ENCODE data around the gene BABAM1. TPM values are rescaled to one million over a fixed set of nuclear protein-coding genes. Genes with fewer than 3 reads are reported as not detected.

The BABAM1 gene
- total RNA-seq, 6 donors from 2014 or later: 45.1 to 95.3 (median 82.3) TPM

DNA sequence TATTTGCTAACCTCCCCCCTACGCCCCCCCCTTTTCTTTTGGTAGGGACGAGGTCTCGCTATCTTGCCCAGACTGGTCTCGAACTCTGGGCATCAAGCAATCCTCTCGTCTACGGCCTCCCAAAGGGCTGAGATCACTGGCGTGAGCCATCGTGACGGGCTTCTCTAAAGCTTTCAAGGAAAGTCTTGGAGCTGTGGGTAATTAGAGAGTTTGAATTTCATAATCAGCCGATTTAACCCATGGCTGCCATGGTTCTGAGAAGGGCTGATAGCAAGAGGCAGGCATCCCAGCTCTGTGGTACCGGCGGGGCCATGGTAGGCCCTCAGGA is 36.7 kb downstream of the BABAM1 start:
- 45 to 68% methylated on average over 11 to 12 of the region's 12 CpGs for WGBS, 2 donors
- H3K9me3 ChIP-seq: no peaks in the 10 kb centered on the region
- peaks cover 30 to 74% (median 44%) of the 10 kb centered on the region in 4 donors for H3K4me1 ChIP-seq
- peaks cover 0 to 7% (median 3%) of the 10 kb centered on the region in 4 donors for H3K36me3 ChIP-seq
- ATAC-seq (ENCODE audit: low FRiP score in 2 of 2): peak in 1 of 2 donors; percentile 6
- H3K4me3 ChIP-seq: peak overlapping the region in 2 of 4 donors; percentile 92 to 95
- peak overlapping the region; percentile 68 to 96 (median 78) for H3K27ac ChIP-seq
- H3K27me3 ChIP-seq: no peaks in the 10 kb centered on the region
- TF ChIP-seq POLR2AphosphoS5 (IDR thresholded peaks at IDR 0.05): no peak
- no peak for TF ChIP-seq CTCF (IDR thresholded peaks at IDR 0.05)
- no peak for TF ChIP-seq POLR2A (IDR thresholded peaks at IDR 0.05)
- no peak for TF ChIP-seq EP300 (IDR thresholded peaks at IDR 0.05)
- DNase-seq: peak in 1 of 2 donors; percentile 67

- H3K4me3 ChIP-seq: peak overlapping the region in 1 of 4 donors; percentile 88
- H3K27ac ChIP-seq: peak overlapping the region; percentile 68 to 96 (median 88)
- no peaks in the 10 kb centered on the region for H3K9me3 ChIP-seq
- no peaks in the 10 kb centered on the region for H3K27me3 ChIP-seq
- H3K36me3 ChIP-seq: peaks cover 0 to 7% (median 3%) of the 10 kb centered on the region in 4 donors
- TF ChIP-seq EP300 (IDR thresholded peaks at IDR 0.05) (no peak), POLR2AphosphoS5 (IDR thresholded peaks at IDR 0.05) (no peak), POLR2A (IDR thresholded peaks at IDR 0.05) (no peak)
- peaks cover 30 to 76% (median 47%) of the 10 kb centered on the region in 4 donors for H3K4me1 ChIP-seq
- WGBS, 2 donors: 45 to 57% methylated on average over 12 of the region's 12 CpGs
- no peak for ATAC-seq (ENCODE audit: low FRiP score in 2 of 2)
- DNase-seq: peak in 1 of 2 donors; percentile 64
Observed at GRCh38 chr19:17304386-17305215, 37.4 kb downstream of the BABAM1 start.

GRCh38 chr19:17305216-17305516 is 37.9 kb downstream of the BABAM1 start:
- DNase-seq: no peak
- peaks cover 34 to 76% (median 50%) of the 10 kb centered on the region in 4 donors for H3K4me1 ChIP-seq
- TF ChIP-seq POLR2A (IDR thresholded peaks at IDR 0.05) (no peak), CTCF (IDR thresholded peaks at IDR 0.05) (no peak), EP300 (IDR thresholded peaks at IDR 0.05) (peak in 1 of 4 donors; percentile 72), POLR2AphosphoS5 (IDR thresholded peaks at IDR 0.05) (peak in 1 of 2 donors; percentile 95)
- peaks cover 0 to 7% (median 3%) of the 10 kb centered on the region in 4 donors for H3K36me3 ChIP-seq
- no peaks in the 10 kb centered on the region for H3K9me3 ChIP-seq
- H3K27ac ChIP-seq: peak overlapping the region; percentile 68 to 96 (median 88)
- H3K4me3 ChIP-seq: peak overlapping the region in 3 of 4 donors; percentile 76 to 88 (median 78)
- H3K27me3 ChIP-seq: no peaks in the 10 kb centered on the region
- WGBS, 2 donors: 0 to 3% methylated on average over 4 to 6 of the region's 7 CpGs
- ATAC-seq (ENCODE audit: low FRiP score in 2 of 2): no peak

GRCh38 chr19:17305517-17306284 is 38.5 kb downstream of the BABAM1 start, which contains the start of gene MRPL34:
MRPL34 (plus strand) TSS chr19:17305872; CDS start chr19:17305893, 21 bp downstream.
- WGBS, 2 donors: 0 to 1% methylated on average over 4 to 33 of the region's 55 CpGs
- Histone ChIP-seq H3K4me3 (peak within 1 kb of the TSS; percentile 76 to 88 (median 82)), H3K36me3 (peaks cover 0 to 4% (median 1%) of the 10 kb centered on the region in 4 donors), H3K27me3 (no peaks in the 10 kb centered on the region), H3K9me3 (no peaks in the 10 kb centered on the region), H3K27ac (peak within 1 kb of the TSS; percentile 87 to 96 (median 89)), H3K4me1 (peaks cover 40 to 76% (median 55%) of the 10 kb centered on the region in 4 donors)
- ATAC-seq (ENCODE audit: low FRiP score in 2 of 2) (peak; percentile 74 to 92), DNase-seq (peak; percentile 97 to 99)
- TF ChIP-seq CTCF (IDR thresholded peaks at IDR 0.05) (peak; percentile 77 to 98 (median 94)), EP300 (IDR thresholded peaks at IDR 0.05) (no peak), POLR2A (IDR thresholded peaks at IDR 0.05) (peak in 3 of 4 donors; percentile 46 to 77 (median 74)), POLR2AphosphoS5 (IDR thresholded peaks at IDR 0.05) (peak in 1 of 2 donors; percentile 92)

- Histone ChIP-seq H3K27me3 (no peaks in the 10 kb centered on the region), H3K36me3 (no peaks in the 10 kb centered on the region), H3K27ac (peak overlapping the region; percentile 87 to 96 (median 89)), H3K4me3 (peak overlapping the region; percentile 76 to 88 (median 82)), H3K9me3 (no peaks in the 10 kb centered on the region), H3K4me1 (peaks cover 46 to 76% (median 59%) of the 10 kb centered on the region in 4 donors)
- DNase-seq (no peak), ATAC-seq (ENCODE audit: low FRiP score in 2 of 2) (no peak)
- WGBS, 2 donors: 15 to 33% methylated on average over 7 to 19 of the region's 28 CpGs
- TF ChIP-seq EP300 (IDR thresholded peaks at IDR 0.05) (no peak), CTCF (IDR thresholded peaks at IDR 0.05) (no peak)
Observed at GRCh38 chr19:17306285-17306714, 39.1 kb downstream of the BABAM1 start.

Data from upper lobe of left lung (tissue), 6 donors.